IPS DF 6.9 (cell line): Measurements from ENCODE around the gene NTF4.
A peak's percentile ranks its signal among the peaks of the same experiment; 100 is the strongest.

Source experiments
- DNase-seq: peaks from one replicate; pipeline ENCODE4 v3.0.0-alpha.2; 2013; ENCODE audit warnings: low read depth, low spot score
- H3K27ac ChIP-seq: one replicate; pipeline ENCODE4 v1.5.1; 2013; ENCODE audit warnings: low read length, control low read depth
- H3K27me3 ChIP-seq: 2 replicates; pipeline ENCODE4 v1.6.1; 2013; ENCODE audit warnings: mild to moderate bottlenecking, low read length; ENCODE audit not compliant: control insufficient read depth, insufficient read depth
- H3K36me3 ChIP-seq: 2 replicates; pipeline ENCODE4 v1.6.1; 2013; ENCODE audit warnings: low read length; ENCODE audit not compliant: control insufficient read depth, insufficient read depth
- H3K4me1 ChIP-seq: 2 replicates; pipeline ENCODE4 v1.6.1; 2013; ENCODE audit warnings: low read length; ENCODE audit not compliant: control insufficient read depth, insufficient read depth
- H3K4me3 ChIP-seq: 2 replicates; pipeline ENCODE4 v1.5.1; 2013; ENCODE audit warnings: mild to moderate bottlenecking, low read length
- H3K9me3 ChIP-seq: 2 replicates; pipeline ENCODE4 v1.6.1; 2013; ENCODE audit warnings: low read length, inconsistent platforms; ENCODE audit not compliant: control insufficient read depth, insufficient read depth
- WGBS: extraction: QIAGEN DNeasy Blood & Tissue Kit; methylation state at CpG from one replicate; pipeline ENCODE4 v1.1.7; 2013; ENCODE audit warnings: mixed read lengths, missing lambda C conversion rate; ENCODE audit not compliant: insufficient read length, insufficient coverage; 5-methylcytosine and 5-hydroxymethylcytosine counted together

NTF4 gene

DNA sequence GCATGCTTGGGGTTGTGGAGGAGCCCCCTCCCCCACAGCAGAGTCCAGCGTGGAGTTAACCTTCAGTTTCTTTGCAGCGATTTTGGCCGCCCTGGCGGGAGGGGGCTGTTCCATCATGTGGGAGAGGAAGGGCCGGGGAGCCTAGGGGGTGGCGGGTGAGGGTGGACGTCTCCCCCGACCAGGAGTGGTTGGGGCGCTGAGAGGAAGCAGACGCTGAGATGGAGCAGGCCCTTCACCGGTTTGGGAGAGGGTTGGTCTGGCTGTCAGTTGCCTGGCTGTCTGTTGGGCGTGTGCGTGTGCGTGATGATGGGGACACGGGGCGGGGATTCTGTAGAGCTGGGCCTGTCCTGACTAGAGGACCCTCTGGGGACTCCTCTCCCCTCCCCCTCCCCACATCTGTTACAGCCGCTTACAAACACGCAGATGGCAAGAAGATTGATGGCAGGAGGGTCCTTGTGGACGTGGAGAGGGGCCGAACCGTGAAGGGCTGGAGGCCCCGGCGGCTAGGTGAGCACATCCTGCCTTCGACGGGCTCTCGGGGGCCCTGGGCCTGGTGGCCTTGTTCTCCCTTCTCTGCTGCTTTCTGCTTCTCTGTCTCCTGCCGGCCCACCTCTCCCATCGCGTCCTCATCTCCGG lies 39.7 kb upstream of the NTF4 start:
- no CpG with 5 or more reads among the region's 30 CpGs for WGBS
- Histone ChIP-seq H3K4me3 (no peak overlapping the region), H3K4me1 (no peaks in the 10 kb centered on the region), H3K27ac (no peak overlapping the region), H3K27me3 (no peaks in the 10 kb centered on the region), H3K9me3 (no peaks in the 10 kb centered on the region), H3K36me3 (peaks cover 64% of the 10 kb centered on the region)
- DNase-seq, result no peak

DNA sequence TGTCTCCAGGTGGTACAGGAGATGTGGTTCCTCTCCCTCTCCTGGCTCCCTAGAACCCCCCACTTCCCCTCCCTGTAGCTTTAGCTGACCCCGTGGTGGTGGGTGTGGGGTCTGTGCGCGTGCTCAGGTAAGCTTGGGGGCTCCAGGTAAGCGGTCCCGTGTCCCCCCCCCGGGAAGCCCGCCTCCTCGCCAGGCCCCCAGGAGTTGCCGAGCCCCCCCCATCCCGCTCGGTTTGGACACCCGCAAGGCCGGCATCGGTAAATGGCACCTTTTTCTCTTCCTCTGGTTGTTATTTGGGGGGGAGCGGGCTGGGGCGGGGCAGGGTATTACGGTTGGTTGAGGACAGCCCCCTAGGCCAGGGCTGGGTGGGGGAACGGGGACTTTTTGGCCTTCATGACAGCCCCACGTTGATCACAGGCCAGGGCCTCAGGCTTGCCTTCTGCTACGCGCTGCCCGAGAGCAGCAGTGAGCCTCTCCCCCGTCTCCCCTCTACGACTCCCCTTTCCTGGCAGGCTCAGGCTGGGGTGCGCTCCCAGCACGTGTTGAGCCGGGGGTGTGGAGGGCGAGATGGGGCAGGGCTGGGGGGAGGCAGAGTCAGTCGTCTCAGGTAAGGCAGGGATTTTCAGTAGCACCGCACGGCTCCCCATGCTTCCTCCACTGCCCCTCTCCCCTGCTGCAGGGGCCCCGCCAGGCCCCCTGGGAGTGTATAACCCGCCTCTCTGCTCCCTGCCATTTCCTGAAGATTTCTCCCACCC lies 38.9 kb upstream of the NTF4 start:
- no peaks in the 10 kb centered on the region for H3K27me3 ChIP-seq
- no peak overlapping the region for H3K27ac ChIP-seq
- H3K36me3 ChIP-seq, result peaks cover 63% of the 10 kb centered on the region
- WGBS, result no CpG with 5 or more reads among the region's 33 CpGs
- no peaks in the 10 kb centered on the region for H3K4me1 ChIP-seq
- DNase-seq, result no peak
- no peak overlapping the region for H3K4me3 ChIP-seq
- no peaks in the 10 kb centered on the region for H3K9me3 ChIP-seq

DNA sequence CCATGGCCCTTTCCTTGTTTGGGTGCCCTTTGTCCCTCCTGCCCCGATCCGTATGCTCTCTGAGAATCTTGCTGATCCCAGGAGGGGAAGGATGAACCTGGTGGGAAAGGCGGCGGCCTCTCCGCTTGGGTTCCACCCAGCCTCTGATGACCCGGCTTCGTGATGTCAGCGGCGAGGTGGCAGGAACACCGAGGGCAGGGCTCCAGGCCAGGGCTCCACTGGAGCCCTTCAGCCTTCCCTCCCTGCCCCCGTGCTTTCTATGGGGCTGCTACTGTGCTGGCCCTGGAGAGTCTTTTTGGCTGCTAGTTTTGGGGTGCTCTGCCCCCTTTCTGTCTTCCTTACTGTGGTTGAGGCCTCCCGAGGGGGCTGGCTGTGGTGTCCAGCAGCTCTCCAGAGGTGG lies 37.7 kb upstream of the NTF4 start:
- H3K4me1 ChIP-seq, result no peaks in the 10 kb centered on the region
- no peak overlapping the region for H3K27ac ChIP-seq
- DNase-seq, result no peak
- no peaks in the 10 kb centered on the region for H3K27me3 ChIP-seq
- no peak overlapping the region for H3K4me3 ChIP-seq
- H3K9me3 ChIP-seq, result no peaks in the 10 kb centered on the region
- peaks cover 52% of the 10 kb centered on the region for H3K36me3 ChIP-seq
- WGBS, result no CpG with 5 or more reads among the region's 12 CpGs

DNA sequence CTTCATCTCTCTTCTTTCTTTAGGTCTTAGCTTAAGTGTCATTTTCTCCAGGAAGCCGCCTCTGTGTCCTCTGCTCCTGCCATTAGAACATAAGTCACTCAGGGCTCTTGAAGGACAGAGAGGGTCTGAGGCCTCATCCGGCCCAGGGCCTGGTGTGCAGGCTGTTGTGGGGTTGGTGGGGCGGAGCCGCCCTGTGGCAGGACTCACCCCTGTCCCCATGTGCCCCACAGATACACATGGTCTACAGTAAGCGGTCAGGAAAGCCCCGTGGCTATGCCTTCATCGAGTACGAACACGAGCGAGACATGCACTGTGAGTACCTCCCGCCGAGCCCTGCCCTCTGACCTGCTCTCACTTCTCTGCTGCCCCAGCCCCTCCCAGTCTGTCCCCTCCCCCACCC lies 36.5 kb upstream of the NTF4 start:
- DNase-seq, result no peak
- no peaks in the 10 kb centered on the region for H3K9me3 ChIP-seq
- no peak overlapping the region for H3K27ac ChIP-seq
- no peak overlapping the region for H3K4me3 ChIP-seq
- no peaks in the 10 kb centered on the region for H3K27me3 ChIP-seq
- WGBS, result no CpG with 5 or more reads among the region's 12 CpGs
- H3K4me1 ChIP-seq, result no peaks in the 10 kb centered on the region
- H3K36me3 ChIP-seq, result peaks cover 48% of the 10 kb centered on the region

DNA sequence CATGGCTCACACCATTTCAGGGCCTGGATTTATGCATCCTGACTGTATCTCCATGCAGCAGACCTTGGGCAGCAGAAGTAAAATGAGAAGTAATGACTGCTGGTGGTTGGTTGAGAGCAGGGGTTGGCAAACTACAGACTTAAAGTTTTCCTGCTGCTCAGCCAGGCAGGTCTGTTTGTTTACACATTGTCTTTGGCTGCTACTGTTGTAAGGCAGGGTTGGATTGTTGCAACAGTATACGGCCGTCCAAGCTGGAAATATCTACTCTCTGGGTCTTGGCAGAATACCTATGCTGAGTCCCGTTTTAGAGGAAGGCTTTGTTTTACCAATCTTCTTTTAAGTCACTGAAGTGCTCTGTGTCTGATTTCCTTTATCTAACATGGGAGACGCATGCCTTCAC lies 34.2 kb upstream of the NTF4 start:
- no peak overlapping the region for H3K27ac ChIP-seq
- H3K9me3 ChIP-seq, result no peaks in the 10 kb centered on the region
- DNase-seq, result no peak
- no peaks in the 10 kb centered on the region for H3K4me1 ChIP-seq
- H3K4me3 ChIP-seq, result no peak overlapping the region
- no CpG with 5 or more reads among the region's 4 CpGs for WGBS
- H3K27me3 ChIP-seq, result no peaks in the 10 kb centered on the region
- peaks cover 41% of the 10 kb centered on the region for H3K36me3 ChIP-seq

DNA sequence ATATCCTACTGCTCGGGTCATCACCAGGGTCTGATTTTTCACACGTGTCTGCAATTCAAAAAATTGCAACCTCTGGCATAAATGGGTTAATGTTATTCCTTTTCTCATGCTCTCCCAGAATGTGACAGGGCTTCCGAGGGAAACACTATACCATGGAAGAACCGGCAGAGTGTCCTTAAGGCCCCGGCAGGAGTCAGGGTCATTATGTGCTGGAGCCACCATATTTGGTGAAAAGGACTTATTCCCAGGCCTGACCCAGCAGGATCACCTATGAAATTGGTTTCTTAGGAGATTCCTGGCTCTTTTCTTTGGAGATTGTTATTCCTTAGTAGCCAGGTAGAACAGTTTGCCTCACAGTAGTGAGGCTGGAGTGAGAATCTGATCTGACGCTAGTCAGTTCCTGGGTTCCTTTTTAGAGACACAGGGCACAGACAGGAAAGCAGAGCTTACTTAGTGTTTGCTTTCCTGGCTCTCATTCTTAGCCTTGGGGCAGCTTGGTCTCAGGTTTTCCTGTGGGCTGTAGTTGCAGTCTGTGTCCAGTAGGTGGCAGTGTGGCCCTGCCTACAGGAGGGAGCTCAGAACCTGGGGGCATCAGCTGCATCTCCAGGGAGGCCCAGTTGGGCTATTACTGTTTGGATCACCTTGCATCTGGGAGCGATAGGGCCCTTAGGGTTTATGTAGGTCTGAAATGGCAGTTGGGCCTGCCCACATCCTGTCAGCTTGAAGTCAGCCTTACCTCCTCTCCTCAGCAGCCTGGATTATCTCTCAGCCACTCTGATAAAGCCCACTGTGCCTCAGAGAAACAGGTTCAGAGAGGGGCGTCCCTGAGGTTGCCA lies 33.1 kb upstream of the NTF4 start:
- Histone ChIP-seq H3K4me3 (no peak overlapping the region), H3K27me3 (no peaks in the 10 kb centered on the region), H3K36me3 (peaks cover 37% of the 10 kb centered on the region), H3K9me3 (no peaks in the 10 kb centered on the region), H3K4me1 (no peaks in the 10 kb centered on the region), H3K27ac (no peak overlapping the region)
- DNase-seq, result peak; percentile 72
- no CpG with 5 or more reads among the region's 8 CpGs for WGBS

DNA sequence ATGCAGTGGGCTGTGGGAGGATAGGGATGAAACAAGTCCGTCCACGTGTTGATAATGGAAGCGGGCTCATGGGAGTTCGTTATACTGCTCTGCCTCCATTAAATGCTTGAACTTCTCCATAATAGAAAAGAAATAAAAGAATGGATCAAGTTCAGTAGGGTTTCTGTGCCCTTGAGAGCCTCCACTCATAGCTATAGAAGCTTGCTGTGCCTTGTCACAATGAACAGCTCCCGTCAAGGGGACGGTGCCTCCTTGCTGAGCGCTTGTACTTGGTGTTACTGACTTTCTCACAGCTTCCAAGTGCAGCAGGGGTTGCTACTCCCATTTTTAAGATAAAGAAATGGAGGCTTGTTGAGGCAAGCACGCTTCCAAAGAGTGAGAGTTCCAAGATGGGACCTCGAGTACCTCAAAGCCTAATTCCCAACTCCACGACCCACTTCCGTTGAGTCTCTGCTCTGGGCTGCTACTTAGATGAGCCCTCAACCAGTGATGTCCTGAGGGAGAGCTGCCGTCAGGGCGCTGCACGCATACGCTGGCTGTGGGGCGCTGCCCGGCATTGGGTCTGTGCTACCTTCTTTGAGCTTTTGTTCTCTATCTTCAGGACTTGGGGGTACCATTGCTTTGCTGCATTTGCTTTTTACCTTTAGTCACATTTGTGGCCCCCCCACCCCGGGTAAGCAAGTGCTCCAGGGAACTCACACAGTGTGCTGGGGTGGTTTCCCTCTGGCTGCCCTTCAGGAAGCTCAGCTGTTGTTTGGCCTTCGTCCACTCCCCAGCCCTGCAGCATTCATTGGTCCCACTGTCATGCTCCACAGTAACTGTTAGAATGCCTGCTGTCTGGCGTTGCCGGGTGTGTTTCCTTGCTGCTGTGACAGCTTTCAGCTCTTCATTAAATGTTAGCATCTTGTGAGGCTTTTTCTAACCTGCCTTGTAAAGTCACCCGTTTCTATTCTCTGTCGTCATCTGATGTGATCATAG lies 30.2 kb upstream of the NTF4 start:
- DNase-seq, result no peak
- Histone ChIP-seq H3K9me3 (no peaks in the 10 kb centered on the region), H3K36me3 (peaks cover 40% of the 10 kb centered on the region), H3K4me1 (no peaks in the 10 kb centered on the region), H3K27ac (no peak overlapping the region), H3K4me3 (no peak overlapping the region; the same call in 1 of the 2 replicates), H3K27me3 (no peaks in the 10 kb centered on the region)
- WGBS, result no CpG with 5 or more reads among the region's 23 CpGs

DNA sequence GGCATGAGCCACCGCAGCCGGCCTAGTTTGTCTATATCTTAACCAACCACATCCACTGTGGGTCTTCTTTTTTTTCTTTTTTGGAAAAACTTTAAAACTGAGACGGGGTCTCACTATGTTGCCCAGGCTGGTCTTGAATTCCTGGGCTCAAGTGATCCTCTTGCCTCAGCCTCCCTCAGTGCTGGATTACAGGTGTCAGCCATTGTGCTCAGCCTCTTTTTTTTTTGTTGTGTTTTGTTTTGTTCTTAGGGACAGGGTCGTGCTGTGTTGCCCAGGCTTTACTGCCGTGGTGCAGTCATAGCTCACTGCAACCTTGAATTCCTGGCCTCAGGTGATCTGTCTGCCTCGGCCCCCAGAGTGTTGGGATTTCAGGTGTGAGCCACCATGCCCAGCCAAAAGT lies 28.1 kb upstream of the NTF4 start:
- no peak for DNase-seq
- Histone ChIP-seq H3K9me3 (no peaks in the 10 kb centered on the region), H3K4me1 (no peaks in the 10 kb centered on the region), H3K36me3 (peaks cover 33% of the 10 kb centered on the region), H3K27ac (no peak overlapping the region), H3K4me3 (no peak overlapping the region), H3K27me3 (no peaks in the 10 kb centered on the region)
- WGBS, result no CpG with 5 or more reads among the region's 6 CpGs

DNA sequence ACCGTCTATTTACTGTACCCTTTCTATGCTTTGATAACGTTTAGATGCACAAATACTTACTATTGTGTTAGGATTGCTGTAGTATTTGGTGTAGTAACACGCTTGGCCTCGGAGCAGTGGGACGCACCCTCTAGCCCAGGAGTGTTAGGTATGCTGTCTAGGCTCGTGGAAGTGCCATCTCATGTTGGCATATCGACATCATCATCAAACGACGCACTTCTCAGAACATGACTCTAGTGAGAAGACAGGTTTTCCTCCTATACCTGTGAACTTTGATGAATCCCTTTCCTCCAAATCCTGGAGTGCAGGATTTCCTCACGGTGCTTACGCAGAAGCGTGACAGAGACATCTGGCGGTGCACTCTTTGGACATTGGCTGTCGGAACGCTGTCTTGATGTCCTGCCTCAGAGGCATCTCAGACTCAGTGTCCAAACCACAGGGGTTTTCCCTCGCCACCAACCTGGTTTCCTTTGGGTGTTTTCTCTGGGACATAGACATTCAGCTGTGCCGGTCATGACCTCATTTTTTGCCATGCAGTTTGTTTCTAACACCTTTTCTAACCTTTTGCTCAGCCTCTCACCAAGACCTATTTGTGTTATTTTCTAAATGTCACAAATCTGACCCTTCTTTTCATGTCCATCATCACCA lies 26.9 kb upstream of the NTF4 start:
- no peak overlapping the region for H3K4me3 ChIP-seq
- H3K36me3 ChIP-seq, result peaks cover 33% of the 10 kb centered on the region
- no CpG with 5 or more reads among the region's 17 CpGs for WGBS

More for the DNA sequence above, 26.9 kb upstream of the NTF4 start:
- no peaks in the 10 kb centered on the region for H3K27me3 ChIP-seq
- H3K4me1 ChIP-seq, result no peaks in the 10 kb centered on the region
- DNase-seq, result no peak
- no peaks in the 10 kb centered on the region for H3K9me3 ChIP-seq
- H3K27ac ChIP-seq, result no peak overlapping the region
